ENCODE measurements around the gene SHTN1. TPM values are rescaled to one million over a fixed set of nuclear protein-coding genes. Genes with fewer than 3 reads are reported as not detected.

Gene SHTN1
- total RNA-seq, 1 donor from 2014 or later = 2.6 TPM

- DNase-seq (no peak), ATAC-seq (ENCODE audit: poor library complexity) (no peak)
- intact Hi-C loops (cut with DNase I) = no loop called here
Observed at GRCh38 chr10:116989439-116989838, 15.5 kb downstream of the SHTN1 start.

DNA sequence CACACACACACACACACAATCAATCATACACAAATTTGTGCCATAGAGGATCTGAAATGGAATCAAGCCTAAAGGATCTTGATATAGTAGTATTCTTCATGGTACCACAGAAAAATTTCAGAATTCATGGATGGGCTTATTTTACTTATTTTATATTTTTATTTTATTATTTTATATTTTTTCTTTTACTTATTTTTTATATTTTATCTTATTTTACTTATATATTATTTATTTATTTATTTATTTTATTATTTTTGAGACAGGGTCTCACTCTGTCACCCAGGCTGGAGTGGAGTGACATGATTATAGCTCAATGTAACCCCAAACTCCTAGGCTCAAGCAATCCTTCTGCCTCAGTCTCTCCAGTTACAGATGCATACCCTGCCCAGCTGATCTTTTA is 16.7 kb downstream of the SHTN1 start:
- ATAC-seq (ENCODE audit: poor library complexity) = no peak
- intact Hi-C loops (cut with DNase I) = no loop called here
- DNase-seq = no peak

DNA sequence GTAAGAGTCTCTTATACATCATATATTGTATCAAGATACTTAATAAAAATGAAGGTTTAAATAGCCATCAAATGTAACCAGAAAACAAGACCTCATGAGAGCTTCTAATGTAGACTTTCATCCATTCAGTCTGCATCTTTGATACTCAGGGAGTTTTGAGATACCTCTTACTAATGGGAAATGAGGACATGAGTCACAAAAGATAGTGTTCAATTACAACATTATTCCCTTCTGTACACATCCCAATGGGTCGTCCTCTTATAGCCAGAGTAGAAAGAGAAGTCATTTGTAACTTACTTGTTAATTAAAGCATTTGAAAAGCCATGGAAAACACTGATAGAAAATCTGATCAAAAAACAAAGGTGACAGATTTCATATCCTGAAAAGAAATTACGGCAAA is 19.4 kb downstream of the SHTN1 start:
- no peak for ATAC-seq (ENCODE audit: poor library complexity)
- intact Hi-C loops (cut with DNase I) = no loop called here
- DNase-seq = no peak

- intact Hi-C loops (cut with DNase I) = loop anchor here (5.0 kb wide), 1 partner anchor 52 kb away; no protein-coding TSS in a partner anchor
Observed at GRCh38 chr10:116984202-116984990, 20.6 kb downstream of the SHTN1 start.

GRCh38 chr10:116980041-116980440 is 24.9 kb downstream of the SHTN1 start:
- ATAC-seq (ENCODE audit: poor library complexity) (no peak), DNase-seq (no peak)
- intact Hi-C loops (cut with DNase I) = loop anchor here (5.0 kb wide), 1 partner anchor 48 kb away; no protein-coding TSS in a partner anchor

More at GRCh38 chr10:116984202-116984990, 20.6 kb downstream of the SHTN1 start:
- DNase-seq (no peak), ATAC-seq (ENCODE audit: poor library complexity) (no peak)

- intact Hi-C loops (cut with DNase I) = no loop called here
- DNase-seq (no peak), ATAC-seq (ENCODE audit: poor library complexity) (no peak)
Observed at GRCh38 chr10:116978901-116979300, 26.1 kb downstream of the SHTN1 start.

DNA sequence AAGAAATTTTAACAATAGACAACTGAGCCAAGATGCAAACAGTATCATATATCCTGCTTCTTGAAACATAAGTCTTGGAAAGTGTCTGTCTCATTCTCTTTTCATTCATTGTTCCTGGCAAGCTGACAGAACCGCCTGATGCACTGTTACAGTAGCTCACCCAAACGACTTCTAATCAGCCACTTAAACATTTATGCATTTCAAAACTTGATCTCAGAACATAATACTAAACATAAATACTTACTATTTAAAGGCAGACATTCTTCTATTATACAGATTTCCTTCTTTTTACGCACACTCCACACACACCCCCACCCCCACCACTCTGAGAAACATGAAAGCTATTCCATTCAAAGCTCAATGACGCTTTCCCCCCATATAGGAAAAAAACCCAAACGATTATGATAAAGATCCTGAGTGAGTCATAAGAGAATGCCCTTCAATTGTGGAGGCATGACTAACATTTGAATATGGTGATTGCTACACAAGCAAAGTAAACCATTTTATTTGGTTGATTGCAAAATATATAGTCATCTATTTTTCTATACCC is 30.5 kb downstream of the SHTN1 start:
- intact Hi-C loops (cut with DNase I) = no loop called here
- DNase-seq = no peak
- no peak for ATAC-seq (ENCODE audit: poor library complexity)

GRCh38 chr10:116973946-116974455 is 31.0 kb downstream of the SHTN1 start:
- ATAC-seq (ENCODE audit: poor library complexity) (no peak), DNase-seq (no peak)
- intact Hi-C loops (cut with DNase I) = no loop called here

DNA sequence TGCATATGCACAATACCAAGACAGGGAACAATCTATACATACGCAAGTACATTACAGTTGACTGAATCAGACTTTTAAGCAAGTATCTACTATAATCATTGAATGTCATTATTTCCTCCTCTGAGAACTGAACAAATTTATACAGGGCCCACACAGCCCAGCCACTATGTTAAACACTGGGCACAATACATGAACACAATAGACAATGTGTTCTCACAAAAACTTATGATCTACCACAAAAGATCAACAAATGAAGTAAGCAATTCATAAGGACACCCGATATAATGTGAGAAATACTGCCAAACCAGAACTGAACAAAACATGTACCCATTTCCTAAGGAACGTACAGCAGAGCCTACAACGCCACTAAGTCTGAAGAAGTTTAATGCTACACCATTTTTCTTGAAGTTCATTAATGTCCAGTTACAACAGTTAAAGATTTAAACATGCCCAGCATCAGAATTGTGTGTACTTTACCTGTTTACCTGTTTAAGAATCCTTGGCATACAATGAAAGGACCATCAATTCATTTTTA is 31.5 kb downstream of the SHTN1 start:
- ATAC-seq (ENCODE audit: poor library complexity) (no peak), DNase-seq (no peak)
- intact Hi-C loops (cut with DNase I) = no loop called here

DNA sequence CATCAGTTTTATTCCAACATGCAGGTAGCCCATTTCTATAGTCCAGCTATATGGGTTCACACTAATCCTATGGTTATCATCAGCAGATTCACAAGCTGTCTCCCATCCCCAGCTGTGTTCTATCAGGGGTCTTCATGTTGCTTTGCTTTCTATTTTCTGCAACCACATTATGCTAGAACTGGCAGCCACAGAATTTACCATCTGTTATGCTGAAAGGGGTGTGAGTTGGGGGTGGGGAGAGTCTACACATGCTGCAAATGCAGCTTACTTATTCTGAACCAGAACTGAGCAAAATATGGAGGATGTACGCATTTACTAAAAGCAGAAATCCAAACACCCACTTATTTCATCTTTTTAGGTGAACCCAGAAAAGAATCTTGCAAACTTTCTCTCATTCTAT is 32.9 kb downstream of the SHTN1 start:
- no peak for ATAC-seq (ENCODE audit: poor library complexity)
- DNase-seq = no peak
- intact Hi-C loops (cut with DNase I) = no loop called here

DNA sequence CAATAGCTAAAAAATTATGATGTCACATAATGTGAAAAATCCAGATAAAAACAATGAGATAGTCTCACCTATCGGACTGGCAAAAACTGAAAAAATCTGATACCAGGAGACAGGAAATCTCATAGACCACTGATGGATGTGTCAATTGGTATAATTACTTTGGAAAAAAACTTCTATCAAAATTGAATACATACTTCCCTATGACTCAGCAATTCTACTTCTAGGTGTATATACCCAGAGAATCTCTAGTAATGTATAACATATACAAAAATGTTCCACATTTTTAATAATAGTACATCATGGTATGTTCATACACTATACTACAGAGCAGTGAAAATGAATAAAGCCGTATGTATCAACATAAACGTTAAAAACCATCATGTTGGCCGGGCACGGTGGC is 34.9 kb downstream of the SHTN1 start:
- intact Hi-C loops (cut with DNase I) = no loop called here
- ATAC-seq (ENCODE audit: poor library complexity) = no peak
- DNase-seq = no peak

DNA sequence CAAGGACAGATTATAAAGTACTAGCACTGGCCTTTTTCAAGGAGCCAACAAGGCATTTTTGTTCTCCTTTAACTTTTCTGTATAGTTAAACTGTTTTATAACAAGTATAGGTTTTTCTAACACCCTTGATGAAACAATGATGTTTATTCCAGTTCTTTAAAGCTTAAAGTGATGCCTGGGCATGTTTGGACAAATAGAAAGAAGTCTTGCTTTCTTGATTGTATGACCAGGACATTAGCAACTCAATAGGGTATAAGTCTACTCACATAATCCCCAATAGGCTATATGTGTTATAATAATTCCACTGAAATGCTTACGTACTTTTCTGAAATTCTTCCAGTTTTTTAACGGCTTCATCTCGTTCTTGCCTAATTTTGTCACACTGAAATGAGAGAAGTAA is 36.7 kb downstream of the SHTN1 start:
- intact Hi-C loops (cut with DNase I) = loop anchor here (10.0 kb wide), 1 partner anchor 54 kb away; no protein-coding TSS in a partner anchor
- DNase-seq (no peak), ATAC-seq (ENCODE audit: poor library complexity) (no peak)

- ATAC-seq (ENCODE audit: poor library complexity) (no peak), DNase-seq (no peak)
- intact Hi-C loops (cut with DNase I) = loop anchor here (10.0 kb wide), 1 partner anchor 47 kb away; no protein-coding TSS in a partner anchor
Observed at GRCh38 chr10:116961406-116962251, 43.4 kb downstream of the SHTN1 start.

GRCh38 chr10:116960066-116960776 is 44.8 kb downstream of the SHTN1 start:
- ATAC-seq (ENCODE audit: poor library complexity) (no peak), DNase-seq (no peak)
- intact Hi-C loops (cut with DNase I) = loop anchor here (10.0 kb wide), 1 partner anchor 45 kb away; no protein-coding TSS in a partner anchor

DNA sequence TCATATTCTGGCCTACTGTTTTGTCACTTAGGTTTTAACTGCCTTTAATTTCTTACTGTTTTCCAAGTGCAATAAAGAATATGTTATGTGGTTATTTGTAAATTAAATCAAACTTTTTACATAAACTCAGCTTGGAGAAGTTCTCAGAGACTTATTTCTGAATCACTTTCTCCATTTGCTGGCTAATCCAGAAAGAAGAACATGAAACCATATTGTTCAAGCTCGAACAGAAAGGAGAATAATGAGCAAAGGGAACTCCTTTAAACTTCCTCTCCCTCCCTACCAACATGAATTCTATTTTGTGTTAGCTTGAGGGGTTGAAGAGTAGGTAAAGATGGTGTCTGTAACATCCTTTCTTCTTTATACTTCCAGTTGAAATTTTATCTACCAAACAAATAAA is 52.3 kb downstream of the SHTN1 start:
- DNase-seq (no peak), ATAC-seq (ENCODE audit: poor library complexity) (no peak)
- intact Hi-C loops (cut with DNase I) = no loop called here

DNA sequence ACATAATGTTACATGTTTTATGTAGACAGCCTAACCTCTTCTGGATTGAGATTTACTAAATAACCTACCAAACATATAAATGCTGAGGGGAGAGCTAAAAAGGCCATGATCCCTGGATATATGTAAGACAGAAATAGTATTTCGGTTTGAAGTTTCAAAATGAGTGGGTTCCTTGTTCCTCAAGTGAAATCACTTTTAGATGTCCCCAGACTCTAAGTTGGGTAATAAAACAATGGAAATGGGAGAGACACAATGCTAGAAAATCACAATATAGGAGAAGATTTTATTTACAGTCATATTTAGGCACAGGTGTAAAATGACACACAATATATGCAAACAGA is 56.5 kb downstream of the SHTN1 start:
- ATAC-seq (ENCODE audit: poor library complexity) = no peak
- intact Hi-C loops (cut with DNase I) = no loop called here
- no peak for DNase-seq

- DNase-seq = no peak
- intact Hi-C loops (cut with DNase I) = no loop called here
- peak; percentile 66 for ATAC-seq (ENCODE audit: poor library complexity)
Observed at GRCh38 chr10:116947841-116948529, 57.0 kb downstream of the SHTN1 start.

- ATAC-seq (ENCODE audit: poor library complexity) = no peak
- DNase-seq = no peak
- intact Hi-C loops (cut with DNase I) = no loop called here
Observed at GRCh38 chr10:116944911-116945310, 60.1 kb downstream of the SHTN1 start.
